MM.1S (cell line): ENCODE measurements around the gene ANKMY1.

Source experiments
- DNase-seq: peaks from one replicate; pipeline ENCODE4 v3.0.0-alpha.2; 2015
- H2AFZ ChIP-seq: fragments of 300-600 bp; sonication (generic); 2 replicates; pipeline ENCODE4 v1.6.0; 2016; ENCODE audit warnings: antibody characterized with exemption, low read length
- H3F3A ChIP-seq: fragments of 300-600 bp; sonication (generic); 2 replicates; pipeline ENCODE4 v1.6.1; 2016; ENCODE audit warnings: mild to moderate bottlenecking, antibody characterized with exemption, low read length, moderate library complexity, mixed read lengths; ENCODE audit not compliant: insufficient read depth
- H3K27ac ChIP-seq: fragments of 300-600 bp; sonication (generic); 2 replicates; pipeline ENCODE4 v1.5.1; 2016; ENCODE audit warnings: mild to moderate bottlenecking, low read length
- H3K27me3 ChIP-seq: fragments of 300-600 bp; sonication (generic); replicated peaks from 2 replicates; pipeline ENCODE4 v1.6.0; 2016; ENCODE audit warnings: low read length; ENCODE audit not compliant: insufficient read depth
- H3K36me3 ChIP-seq: fragments of 300-600 bp; sonication (generic); replicated peaks from 2 replicates; pipeline ENCODE4 v1.6.1; 2016; ENCODE audit warnings: mild to moderate bottlenecking, low read length, mixed read lengths; ENCODE audit not compliant: insufficient read depth
- H3K4me1 ChIP-seq: fragments of 300-600 bp; sonication (generic); 2 replicates; pipeline ENCODE4 v1.6.1; 2016; ENCODE audit warnings: low read length, mixed read lengths
- H3K4me2 ChIP-seq: fragments of 300-600 bp; sonication (generic); 2 replicates; pipeline ENCODE4 v1.6.0; 2016; ENCODE audit warnings: low read depth, low read length
- H3K4me3 ChIP-seq: fragments of 300-600 bp; sonication (generic); 2 replicates; pipeline ENCODE4 v1.5.1; 2016; ENCODE audit warnings: low read length, mixed read lengths
- H3K79me2 ChIP-seq: fragments of 300-600 bp; sonication (generic); 2 replicates; pipeline ENCODE4 v1.6.1; 2016; ENCODE audit warnings: mixed run types, low read length, mixed read lengths
- H3K9ac ChIP-seq: fragments of 300-600 bp; sonication (generic); 2 replicates; pipeline ENCODE4 v1.6.1; 2016; ENCODE audit warnings: low read length, mixed read lengths
- H3K9me2 ChIP-seq: fragments of 300-600 bp; sonication (generic); replicated peaks from 2 replicates; pipeline ENCODE4 v1.6.1; 2016; ENCODE audit warnings: mild to moderate bottlenecking, low read length, mixed read lengths; ENCODE audit not compliant: insufficient read depth
- H3K9me3 ChIP-seq: fragments of 300-600 bp; sonication (generic); replicated peaks from 2 replicates; pipeline ENCODE4 v1.6.1; 2016; ENCODE audit warnings: mild to moderate bottlenecking, low read length, mixed read lengths; ENCODE audit not compliant: insufficient read depth
- H4K20me1 ChIP-seq: fragments of 300-600 bp; sonication (generic); 2 replicates; pipeline ENCODE4 v1.6.1; 2016; ENCODE audit warnings: mild to moderate bottlenecking, low read length, moderate library complexity, mixed read lengths; ENCODE audit not compliant: insufficient read depth
- CTCF ChIP-seq: fragments of 300-600 bp; sonication (generic); IDR thresholded peaks from 2 replicates; pipeline ENCODE4 v1.5.1; 2016; ENCODE audit warnings: antibody characterized with exemption, low read length, mixed read lengths
- EZH2 ChIP-seq: fragments of 300-600 bp; sonication (generic); optimal IDR thresholded peaks from 2 replicates; pipeline ENCODE3; 2017; ENCODE audit warnings: low read depth, mild to moderate bottlenecking, antibody characterized with exemption, low read length, mixed read lengths
- EZH2phosphoT487 ChIP-seq: fragments of 300-600 bp; sonication (generic); IDR thresholded peaks from 2 replicates; pipeline ENCODE4 v1.6.1; 2018; ENCODE audit warnings: antibody characterized with exemption, low read length

Gene ANKMY1

GRCh38 chr2:240500561-240501423, 57.0 kb downstream of the ANKMY1 start:
- no peak overlapping the region for H3K4me2 ChIP-seq
- no peaks in the 10 kb centered on the region for H3F3A ChIP-seq
- H3K4me3 ChIP-seq = no peak overlapping the region
- no peaks in the 10 kb centered on the region for H4K20me1 ChIP-seq
- no peak for TF ChIP-seq EZH2phosphoT487
- no peak for TF ChIP-seq CTCF
- no peak for TF ChIP-seq EZH2
- no peaks in the 10 kb centered on the region for H3K79me2 ChIP-seq
- no peaks in the 10 kb centered on the region for H3K4me1 ChIP-seq
- H2AFZ ChIP-seq = no peak overlapping the region
- no peak for DNase-seq
- H3K9me3 ChIP-seq = no peaks in the 10 kb centered on the region
- no peak overlapping the region for H3K27ac ChIP-seq
- no peaks in the 10 kb centered on the region for H3K27me3 ChIP-seq
- H3K9me2 ChIP-seq = no peaks in the 10 kb centered on the region
- no peak overlapping the region for H3K9ac ChIP-seq
- no peaks in the 10 kb centered on the region; the same call in 1 of the 2 replicates for H3K36me3 ChIP-seq

DNA sequence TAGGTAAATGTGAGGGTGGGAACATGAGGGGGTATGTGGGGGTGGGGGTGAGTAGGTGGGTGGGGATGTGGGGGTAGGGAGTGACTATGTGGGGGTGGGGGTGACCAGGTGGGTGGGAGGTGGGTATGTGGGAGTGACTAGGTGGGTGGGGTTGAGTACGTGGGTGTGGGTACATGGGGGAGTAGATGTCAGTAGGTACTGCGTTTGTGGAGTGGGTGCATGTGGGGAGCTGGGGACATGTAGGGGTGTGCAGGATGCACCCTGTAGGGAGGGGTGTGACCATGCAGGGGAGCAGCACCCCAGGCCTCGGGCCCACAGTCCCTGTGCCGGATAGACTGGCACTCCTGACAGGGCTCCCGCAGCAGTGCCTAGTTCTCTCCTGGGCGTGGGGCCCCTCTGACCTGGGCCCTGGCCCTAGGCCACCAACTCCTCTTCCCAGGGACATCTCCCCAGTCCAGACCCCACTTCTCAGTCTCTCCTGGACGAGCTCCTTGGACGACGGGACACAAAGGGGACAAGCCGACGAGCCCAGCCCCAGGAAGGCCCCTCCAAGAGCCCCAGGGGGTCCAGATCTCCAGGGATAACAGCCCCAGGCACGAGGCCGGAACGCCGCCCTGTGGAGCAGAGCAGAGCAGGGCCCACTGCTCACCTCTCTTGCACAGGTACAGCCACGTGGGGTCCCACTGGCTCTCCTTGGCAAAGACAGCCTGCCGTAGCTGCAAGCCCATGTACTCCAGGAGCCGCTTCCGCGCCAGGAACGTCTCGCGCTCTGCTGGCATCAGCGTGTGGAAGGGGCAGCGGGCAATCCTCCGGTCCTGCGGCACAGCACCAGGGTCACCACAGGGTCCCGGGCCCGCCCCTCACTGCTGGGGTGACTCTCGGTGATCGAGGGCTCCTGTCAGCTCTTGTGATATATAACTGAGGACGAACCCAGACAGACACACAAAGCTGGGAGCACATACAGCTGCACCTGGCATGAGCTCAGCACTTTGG, 58.2 kb downstream of the ANKMY1 start:
- no peaks in the 10 kb centered on the region for H4K20me1 ChIP-seq
- no peaks in the 10 kb centered on the region for H3K79me2 ChIP-seq
- no peak overlapping the region for H3K9ac ChIP-seq
- DNase-seq = no peak
- no peaks in the 10 kb centered on the region; the same call in 1 of the 2 replicates for H3K36me3 ChIP-seq
- H3F3A ChIP-seq = no peaks in the 10 kb centered on the region
- H2AFZ ChIP-seq = no peak overlapping the region
- no peak overlapping the region for H3K4me3 ChIP-seq
- H3K9me2 ChIP-seq = no peaks in the 10 kb centered on the region
- no peak overlapping the region for H3K27ac ChIP-seq
- no peak overlapping the region for H3K4me2 ChIP-seq
- no peaks in the 10 kb centered on the region for H3K9me3 ChIP-seq
- H3K27me3 ChIP-seq = no peaks in the 10 kb centered on the region
- no peak for TF ChIP-seq EZH2
- no peak for TF ChIP-seq CTCF
- H3K4me1 ChIP-seq = no peaks in the 10 kb centered on the region

DNA sequence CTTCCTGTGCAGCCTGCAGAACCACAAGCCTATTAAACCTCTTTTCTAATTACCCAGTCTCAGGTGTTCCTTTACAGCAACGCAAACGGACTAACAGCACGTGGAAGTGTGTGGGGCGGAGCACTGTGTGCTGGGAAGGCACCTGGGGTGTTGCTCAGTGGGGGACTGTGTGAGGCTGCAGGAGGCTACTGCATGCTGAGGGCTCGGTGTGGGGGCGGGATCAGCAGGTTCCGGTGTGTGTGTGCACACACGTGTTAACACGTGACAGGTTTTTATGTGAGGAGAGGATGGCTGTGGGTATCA, 58.9 kb downstream of the ANKMY1 start:
- H3K4me2 ChIP-seq = no peak overlapping the region
- TF ChIP-seq EZH2 (no peak), CTCF (no peak), EZH2phosphoT487 (no peak)
- no peak overlapping the region for H3K9ac ChIP-seq
- no peaks in the 10 kb centered on the region for H4K20me1 ChIP-seq
- no peaks in the 10 kb centered on the region for H3K9me2 ChIP-seq
- no peaks in the 10 kb centered on the region for H3K27me3 ChIP-seq
- H3K79me2 ChIP-seq = no peaks in the 10 kb centered on the region
- H3K27ac ChIP-seq = no peak overlapping the region
- no peaks in the 10 kb centered on the region for H3F3A ChIP-seq
- H3K4me1 ChIP-seq = no peaks in the 10 kb centered on the region
- no peak overlapping the region for H2AFZ ChIP-seq
- H3K36me3 ChIP-seq = no peaks in the 10 kb centered on the region; the same call in 1 of the 2 replicates
- H3K4me3 ChIP-seq = no peak overlapping the region
- no peak for DNase-seq
- H3K9me3 ChIP-seq = no peaks in the 10 kb centered on the region
